OCI-LY7 (cell line): ENCODE results near the gene CT45A2.
"Not testable (repeated sequence)": the region's sequence is repeated elsewhere in the genome, so short reads cannot be mapped to it uniquely, and the experiment has no call there.

ENCODE experiments used
- EZH2phosphoT487 ChIP-seq: fragments of 200-600 bp; sonication (generic); IDR thresholded peaks from 2 replicates; pipeline ENCODE4 v1.6.1; 2018; ENCODE audit warnings: low read depth, borderline replicate concordance, mild to moderate bottlenecking, mixed run types, antibody characterized with exemption, low read length, moderate library complexity, mixed read lengths
- TF ChIP-seq, protein P1 (sequence below): fragments of 200-600 bp; sonication (generic); conservative IDR thresholded peaks from 2 replicates; pipeline ENCODE4 v1.5.1; 2014; ENCODE audit warnings: mild to moderate bottlenecking, antibody characterized with exemption, low read length, moderate library complexity, mixed read lengths

DNA sequence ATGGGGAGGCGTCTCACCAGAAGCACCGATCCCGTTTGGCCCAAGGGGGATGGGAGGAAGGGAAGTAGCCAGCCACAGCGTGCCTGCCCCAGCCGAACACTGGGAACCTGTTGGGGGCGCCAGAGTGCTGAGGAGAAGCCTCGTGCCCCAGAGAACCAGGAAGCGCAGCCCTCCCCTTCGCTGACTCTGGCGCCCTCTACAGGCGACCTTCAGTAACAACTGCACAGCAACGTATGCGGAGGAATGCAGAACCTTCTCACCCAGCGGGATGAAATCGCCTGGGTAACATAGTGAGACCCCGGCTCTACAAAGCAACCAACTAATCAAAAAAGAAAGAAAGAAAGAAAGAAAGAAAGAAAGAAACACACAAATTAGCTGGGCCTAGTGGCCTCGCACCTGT is 51.7 kb downstream of the CT45A2 start, which contains the start of gene CT45A3:
- TF ChIP-seq, protein P1, sequence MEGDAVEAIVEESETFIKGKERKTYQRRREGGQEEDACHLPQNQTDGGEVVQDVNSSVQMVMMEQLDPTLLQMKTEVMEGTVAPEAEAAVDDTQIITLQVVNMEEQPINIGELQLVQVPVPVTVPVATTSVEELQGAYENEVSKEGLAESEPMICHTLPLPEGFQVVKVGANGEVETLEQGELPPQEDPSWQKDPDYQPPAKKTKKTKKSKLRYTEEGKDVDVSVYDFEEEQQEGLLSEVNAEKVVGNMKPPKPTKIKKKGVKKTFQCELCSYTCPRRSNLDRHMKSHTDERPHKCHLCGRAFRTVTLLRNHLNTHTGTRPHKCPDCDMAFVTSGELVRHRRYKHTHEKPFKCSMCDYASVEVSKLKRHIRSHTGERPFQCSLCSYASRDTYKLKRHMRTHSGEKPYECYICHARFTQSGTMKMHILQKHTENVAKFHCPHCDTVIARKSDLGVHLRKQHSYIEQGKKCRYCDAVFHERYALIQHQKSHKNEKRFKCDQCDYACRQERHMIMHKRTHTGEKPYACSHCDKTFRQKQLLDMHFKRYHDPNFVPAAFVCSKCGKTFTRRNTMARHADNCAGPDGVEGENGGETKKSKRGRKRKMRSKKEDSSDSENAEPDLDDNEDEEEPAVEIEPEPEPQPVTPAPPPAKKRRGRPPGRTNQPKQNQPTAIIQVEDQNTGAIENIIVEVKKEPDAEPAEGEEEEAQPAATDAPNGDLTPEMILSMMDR = not testable (repeated sequence)
- not testable (repeated sequence) for TF ChIP-seq EZH2phosphoT487
